Midbrain (tissue), 1 donor: Measurements from ENCODE around the gene FEZF1.

Source experiments
- DNase-seq: peaks from one replicate; lab custom pipeline; 2025; lab: John Stamatoyannopoulos, UW

The FEZF1 gene

DNA sequence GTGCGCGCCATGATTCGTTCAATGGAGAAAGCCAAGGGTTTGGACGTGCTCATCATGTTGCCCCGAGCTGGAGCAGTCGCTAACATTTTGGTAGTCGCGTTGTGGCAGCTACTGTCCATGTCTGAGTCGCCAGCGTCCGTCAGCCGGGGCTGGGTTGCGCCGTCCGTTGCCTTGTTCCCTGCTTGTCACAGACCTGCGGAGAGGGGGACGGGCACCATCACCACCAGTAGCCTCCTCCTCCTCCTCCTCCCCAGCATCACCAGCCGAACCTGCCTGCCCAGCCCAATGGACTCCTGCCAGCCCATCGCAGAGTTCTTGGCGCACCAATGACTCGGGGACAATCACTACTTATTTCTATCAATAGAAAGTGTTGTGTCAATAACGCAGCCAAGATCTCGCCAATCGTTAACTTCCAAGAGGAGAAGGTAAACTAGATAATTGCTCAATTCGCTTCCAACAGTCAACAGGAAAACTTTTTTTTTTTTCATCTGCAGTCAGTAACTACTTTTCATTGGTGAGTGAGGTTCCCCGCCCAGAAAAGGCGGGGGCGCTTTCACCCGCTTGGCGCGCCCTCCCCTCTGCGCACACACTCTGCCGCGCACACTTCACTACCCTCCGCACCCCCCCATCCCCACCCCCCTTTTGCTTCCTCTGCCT lies at the start of gene FEZF1:
TSS of gene FEZF1 (minus strand) at position 432 of the 657 bp plus-strand sequence. CDS start at position 119, 313 bp downstream.
- DNase-seq, result no peak

DNA sequence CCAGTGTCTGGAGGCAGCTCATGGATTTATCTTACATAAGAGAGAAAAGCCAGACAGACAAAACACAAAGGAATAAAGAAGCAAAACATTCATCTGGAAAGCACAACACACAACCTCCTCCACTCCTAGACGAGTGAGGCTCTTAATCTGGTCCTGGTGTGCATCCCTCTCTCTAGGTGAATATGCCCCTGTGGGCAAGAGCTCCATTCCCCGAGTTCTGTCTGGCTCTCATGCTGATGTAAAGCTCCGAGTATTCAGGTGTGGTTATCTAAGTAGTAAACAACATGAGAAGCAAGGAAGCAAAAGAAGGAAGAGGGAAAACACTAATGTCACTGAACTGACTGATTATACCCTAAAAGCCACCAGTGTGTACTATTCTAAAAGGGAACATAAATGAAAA lies 47.9 kb upstream of the FEZF1 start:
- no peak for DNase-seq

DNA sequence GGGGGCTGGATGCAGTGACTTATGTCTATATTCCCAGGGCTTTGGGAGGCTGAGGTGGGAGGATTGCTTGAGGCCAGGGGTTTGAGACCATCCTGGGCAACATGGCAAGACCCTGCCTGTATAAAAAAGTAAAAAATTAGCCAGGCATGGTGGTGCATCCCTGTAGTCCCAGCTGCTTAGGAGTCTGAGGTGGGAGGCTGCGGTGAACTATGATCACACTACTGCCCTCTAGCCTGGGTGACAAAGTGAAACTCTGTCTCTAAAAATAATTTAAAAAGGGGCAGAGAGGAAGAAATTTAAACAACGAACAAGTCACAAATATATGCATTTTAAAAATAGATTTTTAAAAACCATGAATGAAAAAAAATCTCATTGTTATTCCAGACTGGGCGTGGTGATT lies 46.2 kb upstream of the FEZF1 start:
- no peak for DNase-seq

DNA sequence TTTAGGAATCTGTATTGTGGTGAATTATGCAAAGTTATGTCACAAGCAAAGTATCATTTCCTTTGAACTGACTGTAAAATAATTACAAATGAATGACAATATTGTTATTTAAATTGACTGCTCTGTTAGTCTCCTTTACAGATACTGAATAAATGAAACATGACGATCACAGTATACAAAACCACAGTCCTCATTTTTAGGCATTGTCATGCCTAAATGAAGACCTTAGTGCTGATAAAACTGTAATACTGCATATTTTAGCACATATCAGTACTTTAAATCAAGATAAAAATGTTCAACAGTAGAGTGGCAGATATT lies 39.7 kb upstream of the FEZF1 start:
- no peak for DNase-seq

DNA sequence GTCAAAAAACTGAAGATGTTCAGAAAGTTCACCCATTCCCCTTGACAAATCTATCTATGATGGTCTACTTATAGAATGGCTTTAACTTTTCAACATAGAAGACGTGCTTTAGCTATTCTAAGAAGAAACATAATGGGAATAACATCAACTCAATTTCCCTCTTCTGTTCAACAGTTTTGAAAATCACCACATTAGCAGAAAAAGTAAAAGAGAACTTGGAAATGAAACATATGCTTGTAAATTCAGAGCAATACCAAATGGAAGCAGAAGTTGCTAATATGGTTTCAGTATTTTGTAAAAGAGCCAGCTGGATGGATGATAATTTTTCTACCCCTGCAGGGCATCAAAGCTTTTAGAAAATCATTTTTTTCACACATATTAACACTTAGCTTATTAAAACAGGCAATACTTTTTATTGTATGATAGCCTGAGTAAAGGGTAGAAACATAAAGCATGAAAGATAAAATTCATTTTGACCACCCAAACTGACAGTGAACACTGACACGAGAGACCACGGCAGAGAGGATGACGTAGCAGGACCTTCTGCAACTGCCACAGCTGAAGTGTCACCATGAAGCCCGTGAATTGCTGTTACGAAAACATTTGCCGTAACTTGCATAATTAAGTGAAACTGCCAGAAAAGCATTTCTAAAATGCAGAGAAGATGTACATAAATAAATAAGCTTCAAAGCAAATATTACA lies 39.2 kb upstream of the FEZF1 start:
- DNase-seq, result no peak

DNA sequence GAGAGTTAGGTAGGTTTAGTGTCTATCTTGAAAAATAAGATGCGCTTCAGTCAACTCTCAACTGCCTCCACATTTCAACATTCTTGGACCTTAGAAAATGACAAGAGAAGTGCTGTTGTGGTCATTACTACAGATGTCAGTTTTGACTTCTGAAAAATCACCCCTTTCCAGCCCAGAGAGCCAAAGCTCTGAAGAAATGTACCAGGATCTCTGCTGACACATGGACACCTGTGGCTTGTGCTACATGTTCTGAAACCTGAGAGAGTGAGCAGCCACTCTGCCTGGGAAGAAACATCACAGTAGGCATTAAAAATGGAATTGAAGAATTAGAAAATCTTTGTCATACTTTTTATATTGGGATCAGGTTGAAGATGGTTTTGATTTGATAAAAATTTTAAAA lies 35.9 kb upstream of the FEZF1 start:
- no peak for DNase-seq

DNA sequence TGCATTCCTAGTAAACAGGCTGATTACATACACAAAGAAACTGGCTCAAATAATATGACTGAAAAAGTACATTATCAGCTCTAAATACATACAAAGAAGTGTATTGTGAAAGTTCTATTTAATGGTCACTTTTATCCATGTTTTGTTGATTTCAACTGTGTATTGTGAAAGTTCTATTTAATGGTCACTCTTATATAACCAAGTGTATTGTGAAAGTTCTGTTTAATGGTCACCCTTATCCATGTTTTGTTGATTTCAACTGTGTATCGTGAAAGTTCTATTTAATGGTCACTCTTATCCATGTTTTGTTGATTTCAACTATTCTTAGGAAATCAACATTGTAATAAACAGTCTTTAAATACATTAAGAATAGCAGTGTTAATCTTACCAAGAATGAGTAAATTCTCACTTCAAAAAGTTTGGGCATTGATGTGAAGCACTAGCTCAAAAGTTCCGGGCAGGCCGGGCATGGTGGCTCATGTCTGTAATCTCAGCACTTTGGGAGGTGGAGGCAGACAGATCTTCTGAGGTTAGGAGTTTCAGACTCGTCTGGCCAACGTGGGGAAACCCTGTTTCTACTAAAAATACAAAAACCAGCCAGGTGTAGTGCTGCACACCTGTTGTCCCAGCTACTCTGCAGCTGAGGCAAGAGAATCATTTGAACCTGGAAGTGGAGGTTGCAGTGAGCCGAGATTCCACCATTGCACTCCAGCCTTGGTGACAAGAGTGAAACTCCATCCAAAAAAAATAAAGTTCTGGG lies 34.8 kb upstream of the FEZF1 start:
- DNase-seq, result no peak

DNA sequence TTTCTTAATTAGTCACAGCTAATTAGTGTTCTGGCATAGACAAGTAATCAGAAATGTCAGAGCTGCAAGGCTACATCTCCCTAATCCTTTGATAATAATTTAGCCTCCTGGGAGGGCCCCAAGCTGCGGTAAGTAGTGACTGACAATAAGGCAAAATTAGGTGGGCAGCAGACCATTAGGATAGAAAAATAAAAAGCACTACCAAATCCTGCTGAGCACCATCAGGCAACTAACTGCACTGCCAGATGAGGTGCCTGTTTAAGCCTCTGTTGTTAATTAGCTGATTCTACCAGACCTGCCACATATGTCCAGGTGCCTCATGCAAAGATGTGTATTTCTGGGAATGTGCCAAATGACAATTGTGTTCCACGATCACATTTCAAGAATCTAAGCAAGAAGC lies 32.5 kb upstream of the FEZF1 start:
- DNase-seq, result no peak

DNA sequence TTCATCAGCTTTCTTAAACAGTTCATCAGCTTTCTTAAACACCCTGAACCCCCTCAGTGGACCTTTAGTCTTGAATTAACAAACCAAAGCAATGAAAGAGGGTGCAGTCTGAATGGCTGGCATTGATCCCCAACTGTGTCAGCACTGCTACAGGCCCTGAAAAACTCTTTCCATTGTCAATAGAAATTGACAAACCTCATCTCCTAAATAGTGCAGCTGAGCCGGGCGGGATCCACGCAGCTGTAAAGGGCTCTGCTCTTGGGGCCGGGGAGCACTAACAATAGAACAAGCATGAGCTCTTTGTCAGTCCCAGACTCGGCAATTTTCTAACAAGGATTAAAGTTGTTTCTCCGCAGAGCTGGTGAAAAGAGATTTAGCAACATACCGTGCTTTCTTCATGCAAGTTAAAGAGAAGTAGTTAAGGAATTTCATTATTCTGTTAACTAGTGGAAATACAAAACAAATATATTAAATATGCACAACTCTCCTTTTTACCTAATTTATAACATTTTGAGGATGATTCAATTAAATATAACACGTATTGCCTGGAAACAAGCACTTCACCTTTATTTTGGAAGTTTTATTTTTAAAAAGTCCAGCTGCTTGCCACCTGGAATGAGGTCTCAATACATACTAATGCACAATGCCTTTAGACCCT lies 24.7 kb upstream of the FEZF1 start:
- no peak for DNase-seq

DNA sequence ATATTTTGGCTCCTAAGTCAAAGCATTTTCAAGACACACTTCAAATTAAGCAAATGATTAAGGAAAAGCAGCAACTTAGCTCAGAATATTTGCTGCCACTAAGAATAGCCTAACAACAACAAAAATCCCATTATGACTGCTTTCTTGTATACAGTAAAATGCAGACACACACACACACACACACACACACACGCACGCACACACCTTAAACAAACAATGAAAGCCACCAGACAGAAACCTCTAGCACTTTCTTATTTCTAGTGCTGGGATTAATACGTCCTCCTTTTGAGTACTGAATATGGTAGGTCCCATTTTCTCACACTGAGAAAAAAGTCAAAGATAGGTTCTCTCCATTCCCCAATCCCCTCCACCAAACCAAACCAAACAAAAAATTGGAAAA lies 23.4 kb upstream of the FEZF1 start:
- no peak for DNase-seq

DNA sequence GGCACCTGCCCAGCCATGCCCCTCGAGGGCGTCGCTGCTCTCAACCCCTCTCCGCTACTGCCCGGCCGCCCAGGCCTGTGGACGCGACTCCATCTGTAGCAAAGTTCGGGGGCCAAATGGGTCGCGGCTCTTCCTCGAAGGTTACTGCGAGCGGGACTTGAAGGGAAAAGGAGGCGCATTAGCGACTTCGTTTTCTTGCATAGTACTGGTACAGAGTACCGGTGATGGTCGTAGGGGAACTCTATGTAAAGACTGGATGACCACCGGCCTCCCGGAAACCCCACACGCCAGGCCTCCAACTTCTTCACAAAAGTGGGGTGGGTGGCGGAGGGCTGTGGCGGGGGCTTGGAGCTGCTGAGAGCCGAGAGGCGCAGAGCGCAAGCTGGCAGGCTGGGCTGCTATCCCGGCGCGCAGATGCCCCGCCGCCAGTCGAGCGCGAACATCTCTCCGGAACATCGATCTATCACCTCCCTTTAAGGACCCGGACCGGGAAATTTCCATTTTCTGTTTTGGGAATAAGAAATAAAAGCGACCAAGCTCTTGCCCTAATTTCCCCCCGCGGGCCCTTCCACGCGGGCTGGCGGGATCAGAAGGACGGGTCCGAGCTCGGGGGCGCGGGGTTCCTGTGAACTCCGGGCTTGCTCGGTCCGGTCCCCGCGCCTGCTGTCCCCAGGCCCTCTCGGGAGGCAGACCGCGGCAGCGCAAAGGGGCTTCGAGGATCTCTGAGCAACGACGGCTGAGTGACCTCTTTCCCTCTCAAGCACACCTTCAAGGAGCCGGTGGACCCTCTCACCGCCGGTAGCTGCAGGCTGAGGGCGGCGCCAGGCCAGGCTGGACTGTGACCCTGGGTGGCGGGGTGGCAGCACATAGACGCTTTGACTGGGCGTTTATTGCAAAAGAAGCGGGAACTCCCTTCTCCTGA lies 12.2 kb upstream of the FEZF1 start:
- DNase-seq, result no peak

DNA sequence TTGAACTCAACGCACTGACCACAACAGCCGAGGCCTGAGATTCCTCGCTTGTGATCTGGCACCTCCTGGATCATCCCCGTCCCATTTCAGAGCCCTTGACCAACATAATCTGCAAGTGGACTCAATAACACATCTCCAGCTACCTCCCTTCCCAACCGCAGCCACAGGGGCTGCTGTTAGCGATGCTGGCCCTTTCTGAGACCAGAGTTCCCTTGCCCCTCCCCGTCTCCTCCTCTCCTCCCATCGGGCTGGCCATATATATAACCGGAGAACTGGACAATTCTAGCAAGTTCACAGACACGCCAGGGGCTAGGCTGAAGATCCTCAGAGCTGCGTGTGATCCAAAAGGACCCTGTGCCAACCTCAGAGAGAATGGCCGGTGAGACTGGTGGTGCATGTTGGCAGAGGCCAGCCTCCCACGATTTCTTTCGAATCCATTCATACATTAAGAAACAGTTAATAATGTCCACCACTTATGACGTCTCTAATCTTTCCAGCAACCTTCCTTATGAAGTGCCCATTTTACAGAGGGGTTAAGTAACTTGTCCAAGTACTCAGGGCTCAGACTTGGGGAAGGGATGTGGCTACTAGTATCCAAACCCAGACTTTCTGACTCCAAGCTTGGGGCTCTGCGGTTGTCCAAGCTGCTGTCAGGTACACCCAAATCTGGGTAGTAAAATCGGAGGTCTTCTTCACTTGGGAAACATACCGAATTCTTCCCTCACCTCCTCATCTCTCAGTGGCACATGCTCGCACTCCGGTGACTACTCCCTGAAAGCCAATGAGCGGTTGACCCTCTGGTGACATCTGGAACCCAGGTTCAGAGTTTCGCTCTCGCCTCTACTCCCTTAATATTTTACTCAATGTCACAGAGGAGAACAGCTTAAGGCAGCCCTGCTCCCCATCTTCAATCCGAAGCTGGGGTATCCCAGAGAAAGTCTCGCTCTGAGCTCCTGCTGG lies 11.2 kb upstream of the FEZF1 start:
- no peak for DNase-seq

DNA sequence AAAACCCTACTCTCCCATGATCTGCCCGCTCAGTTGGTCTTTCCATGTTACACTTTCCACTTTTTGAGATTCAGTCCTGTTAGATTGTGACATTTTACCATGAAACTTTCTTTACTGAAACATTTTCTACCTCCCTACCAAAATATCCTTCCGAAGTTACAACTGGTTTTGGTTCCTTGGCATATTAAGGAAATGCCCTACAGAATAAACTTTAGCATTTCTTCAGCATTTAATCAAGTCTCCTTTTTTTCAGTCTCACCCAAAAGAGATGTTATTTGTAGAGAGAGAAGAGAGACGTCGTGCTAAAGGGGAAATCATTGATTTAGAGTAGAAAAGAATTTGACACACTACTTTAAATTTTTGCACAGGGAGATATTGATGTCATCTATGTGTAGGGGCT lies 9.7 kb upstream of the FEZF1 start:
- DNase-seq, result no peak

DNA sequence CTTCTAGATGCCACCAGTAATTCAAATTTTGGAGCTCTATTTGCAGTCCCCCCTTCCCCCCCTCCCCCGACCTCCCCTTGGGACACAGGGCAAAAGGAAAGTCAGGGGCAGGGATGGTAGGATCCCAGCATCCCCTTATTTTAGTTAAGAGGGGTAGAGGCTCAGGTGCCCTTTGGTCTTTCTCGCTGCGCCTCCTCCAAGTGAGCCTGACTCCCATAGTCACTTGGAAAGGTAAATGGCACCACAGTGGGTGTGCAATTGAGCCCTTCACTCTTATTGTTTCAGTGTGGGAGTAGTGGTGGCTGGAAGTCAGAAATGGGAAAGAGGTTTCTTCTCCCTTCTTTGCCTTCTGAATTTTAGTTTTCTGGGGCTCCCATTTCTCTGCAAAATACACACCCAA lies 8.2 kb upstream of the FEZF1 start:
- DNase-seq, result no peak

DNA sequence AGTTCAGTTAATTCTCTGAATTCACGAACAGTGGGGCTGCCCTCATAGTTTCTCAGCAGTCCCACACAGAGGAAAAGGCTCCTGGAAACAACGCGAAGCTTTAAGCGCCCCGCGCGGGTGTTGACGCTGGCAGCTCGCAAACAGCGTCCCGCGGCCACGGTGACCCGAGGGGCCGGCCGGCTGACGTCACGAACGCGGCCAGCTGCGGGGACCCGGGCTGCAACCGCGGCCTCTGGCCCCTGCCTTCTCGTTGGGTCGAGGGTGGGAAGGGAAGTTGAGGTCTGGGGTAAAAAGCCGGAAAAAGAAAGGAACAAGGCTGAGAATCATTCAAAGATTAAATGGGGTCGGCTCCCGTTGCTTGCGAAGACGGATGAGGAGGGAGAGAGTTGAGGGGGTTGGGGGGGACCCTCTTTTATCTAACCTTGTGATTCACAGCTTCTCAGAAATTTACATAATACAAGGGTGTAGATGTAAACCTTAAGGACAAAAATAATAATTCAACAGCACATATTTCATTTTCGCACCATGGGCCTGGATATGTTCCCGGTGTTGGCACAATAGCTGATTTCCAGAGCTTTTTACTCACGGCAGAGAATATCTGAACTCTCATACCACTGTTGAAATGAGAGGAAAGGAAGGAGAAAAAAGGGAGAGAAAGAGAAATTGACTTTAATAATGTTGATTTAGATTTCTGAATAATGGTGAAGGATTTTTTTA lies 7.3 kb upstream of the FEZF1 start:
- DNase-seq, result no peak

DNA sequence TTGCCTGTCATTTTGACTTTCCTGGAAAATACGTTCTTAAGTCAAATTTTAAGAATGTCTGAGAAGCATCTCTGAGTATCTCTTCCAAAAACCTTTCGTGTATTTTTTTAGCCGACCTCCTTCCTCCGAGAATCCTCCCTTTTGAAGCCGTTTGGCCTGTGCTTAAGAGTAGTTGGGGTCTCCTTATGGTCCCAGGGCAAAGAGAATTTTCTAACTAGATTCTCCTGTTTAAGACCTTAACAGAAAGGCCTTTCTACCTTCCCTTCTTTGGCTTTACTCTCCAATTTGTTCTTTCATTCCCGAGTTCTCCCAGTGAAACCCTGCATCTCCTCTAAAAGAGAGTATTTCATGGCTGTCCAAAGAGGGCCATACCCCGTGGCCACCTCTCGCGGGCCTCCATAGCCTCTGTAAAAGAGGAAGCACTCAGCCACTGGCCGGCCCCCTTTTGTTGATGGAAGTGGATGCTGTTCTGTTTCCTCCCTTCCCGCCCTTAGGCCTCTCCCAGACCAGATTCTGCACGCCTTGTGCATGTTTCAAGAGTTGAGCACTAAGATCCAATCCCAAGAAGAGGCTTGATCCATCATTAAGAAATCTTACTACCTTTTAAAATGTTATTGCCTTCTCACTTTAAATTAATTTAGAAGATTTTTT lies 6.6 kb upstream of the FEZF1 start:
- DNase-seq, result no peak

DNA sequence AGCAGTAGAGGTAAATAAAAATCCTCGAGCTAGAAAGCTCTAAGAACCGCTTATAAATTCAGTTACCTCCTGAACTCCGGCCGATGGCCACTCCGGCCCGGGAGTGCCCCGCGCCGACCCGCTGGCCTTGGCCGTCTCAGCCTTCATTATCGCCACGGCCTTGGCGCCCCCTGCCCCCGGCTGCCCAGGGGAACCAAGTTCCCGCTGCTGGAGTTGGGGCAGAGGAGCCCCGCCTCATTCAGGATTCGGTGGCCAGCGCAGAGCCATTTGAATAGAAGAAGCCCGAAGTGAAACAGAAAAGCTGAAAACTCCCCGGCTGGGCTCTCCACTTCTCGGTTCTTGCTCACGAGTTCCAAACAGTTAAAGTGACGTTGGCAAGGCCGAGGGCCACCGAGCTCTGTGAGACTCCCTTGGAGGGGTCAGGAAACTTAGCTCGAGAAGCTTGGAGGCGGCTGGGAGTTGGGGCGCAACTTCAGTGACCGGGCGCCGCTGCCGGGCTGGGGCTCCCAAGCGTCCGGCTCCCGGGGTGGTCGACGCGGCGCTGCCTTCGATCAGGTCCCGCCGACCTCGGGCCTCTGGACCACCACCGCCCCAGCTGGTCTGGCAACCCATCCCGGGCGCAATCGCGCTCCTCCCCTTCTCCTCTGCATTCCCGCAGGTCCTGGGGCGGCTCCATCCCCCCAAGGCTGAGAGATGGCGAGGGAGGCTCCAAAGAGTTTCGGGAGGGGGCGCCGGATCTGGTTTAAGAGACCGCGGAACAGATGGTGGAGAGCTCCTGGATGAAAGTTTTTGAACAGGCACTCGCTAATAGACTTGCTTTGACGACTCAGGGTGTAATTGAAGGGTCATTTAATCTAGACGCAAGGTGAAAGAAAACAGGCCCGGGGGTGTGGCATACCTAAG lies 5.8 kb upstream of the FEZF1 start:
- no peak for DNase-seq

DNA sequence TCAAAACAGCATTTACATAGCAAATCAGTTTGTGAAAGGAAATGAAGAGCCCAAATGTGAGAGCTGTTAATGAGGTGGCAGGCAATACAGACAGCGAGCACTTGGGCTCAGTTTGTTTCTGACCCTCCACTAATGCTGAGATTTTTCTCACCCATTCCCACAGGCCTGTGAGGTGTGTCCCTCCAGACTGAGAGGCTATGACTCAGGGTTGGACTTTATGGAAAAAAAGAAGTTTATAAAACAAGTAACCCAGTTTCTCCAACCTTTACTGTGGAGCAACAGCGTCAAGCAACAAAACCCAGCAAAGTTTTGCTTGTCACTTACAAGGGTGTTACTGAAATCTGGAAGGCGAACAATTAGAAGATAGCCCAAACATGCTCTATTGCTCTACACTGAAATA lies 4.9 kb upstream of the FEZF1 start:
- DNase-seq, result no peak
